GM12878 (cell line): ENCODE data around the gene PRKCB. TPM values are rescaled to one million over a fixed set of nuclear protein-coding genes. Genes with fewer than 3 reads are reported as not detected.

Source experiments
- ATF2 ChIP-seq: IDR thresholded peaks from 2 replicates; pipeline ENCODE4 v1.6.1; 2012; ENCODE audit warnings: low read length, inconsistent platforms
- DPF2 ChIP-seq: fragments of 450-650 bp; IDR thresholded peaks from 2 replicates; pipeline ENCODE4 v1.6.1; 2017; ENCODE audit warnings: mild to moderate bottlenecking
- EGR1 ChIP-seq, 2 experiments: IDR thresholded peaks; 1 replicate in 1 of 2; 2 replicates in 1 of 2; pipeline ENCODE4 v1.6.1; 2011 to 2012; ENCODE audit warnings: low read depth in 2 of 2, low read length in 2 of 2, borderline replicate concordance in 1 of 2, mild to moderate bottlenecking in 1 of 2, moderate library complexity in 1 of 2
- KDM1A ChIP-seq: fragments of 200-600 bp; sonication (generic); IDR thresholded peaks from 2 replicates; pipeline ENCODE4 v1.6.1; 2016; ENCODE audit warnings: borderline replicate concordance
- MYB ChIP-seq: fragments of 150-350 bp; IDR thresholded peaks from 2 replicates; pipeline ENCODE4 v1.6.1; 2014; ENCODE audit warnings: mild to moderate bottlenecking, low read depth, low read length, borderline replicate concordance
- NFYB ChIP-seq: IDR thresholded peaks from 2 replicates; pipeline ENCODE4 v1.6.1; 2011; ENCODE audit warnings: low read depth, mild to moderate bottlenecking, low read length, improper control_type of control experiment, moderate library complexity; ENCODE audit not compliant: insufficient read depth
- POLR2A ChIP-seq: IDR thresholded peaks from 2 replicates; pipeline ENCODE4 v1.6.1; 2011; ENCODE audit warnings: low read depth, mild to moderate bottlenecking, low read length
- RELB ChIP-seq: fragments of 450-650 bp; IDR thresholded peaks from 2 replicates; pipeline ENCODE4 v1.6.1; 2017; ENCODE audit warnings: low read depth, mild to moderate bottlenecking, moderate library complexity
- ZBTB33 ChIP-seq: fragments of 450-650 bp; IDR thresholded peaks from 2 replicates; pipeline ENCODE4 v1.6.1; 2017; ENCODE audit warnings: mild to moderate bottlenecking
- ZNF217 ChIP-seq: fragments of 450-650 bp; IDR thresholded peaks from 2 replicates; pipeline ENCODE4 v1.6.1; 2017; ENCODE audit warnings: antibody characterized with exemption, mild to moderate bottlenecking
- ZNF384 ChIP-seq: IDR thresholded peaks from 2 replicates; pipeline ENCODE4 v1.6.1; 2012; ENCODE audit warnings: low read depth, mild to moderate bottlenecking, low read length, improper control_type of control experiment, borderline replicate concordance
- ZNF592 ChIP-seq: fragments of 450-650 bp; IDR thresholded peaks from 2 replicates; pipeline ENCODE4 v1.6.1; 2017; ENCODE audit warnings: mild to moderate bottlenecking, moderate library complexity
- polyA plus RNA-seq, 11 experiments: library from polyadenylated mRNA; depleted of rRNA in 4 of 11; unstranded in 6 of 11; stranded (reverse) in 5 of 11; fragments of >200 nt; fragmentation: Nextera tagmentation in 4 of 11; fragmentation: Illumina TruSeq in 1 of 11; extraction: Ambion mirVana in 4 of 11; extraction: Trizol in 1 of 11; gene quantifications; 1 replicate in 1 of 11; 2 replicates in 10 of 11; pipeline versions ENCODE4 v1.2.1 to v1.2.3, GENCODE V29; 2011 to 2016; ENCODE audit warnings: inconsistent platforms in 2 of 11, missing spikeins in 2 of 11, low read depth in 1 of 11
- total RNA-seq, 4 experiments: library from RNA; depleted of rRNA in 3 of 4; stranded (reverse); fragments of >200 nt in 3 of 4; fragmentation: Illumina TruSeq in 1 of 4; extraction: Trizol in 1 of 4; gene quantifications; 2 replicates each; pipeline versions ENCODE4 v1.2.1 to v1.2.3, GENCODE V29; 2013 to 2021

The PRKCB gene
- total and polyA plus RNA-seq, 10 of the 15 experiments (the other 5 are each of a cell fraction or from before 2014, with no cell fraction given): 21.4 to 158 (median 97.3) TPM

- TF ChIP-seq RELB: no peak
- no peak for TF ChIP-seq DPF2
- no peak for TF ChIP-seq ZNF592
- TF ChIP-seq ZBTB33: no peak
- TF ChIP-seq NFYB: no peak
- TF ChIP-seq POLR2A: no peak
- no peak for TF ChIP-seq ATF2
- no peak for TF ChIP-seq EGR1 (IDR thresholded peaks at IDR 0.05; ENCODE audit: borderline replicate concordance in 1 of 2, low read depth in 2 of 2, low read length in 2 of 2)
- TF ChIP-seq ZNF384: no peak
- TF ChIP-seq ZNF217: no peak
- TF ChIP-seq KDM1A: no peak
- TF ChIP-seq MYB: no peak
Observed at GRCh38 chr16:23865853-23866252, 30.1 kb downstream of the PRKCB start (continued).
